ENCODE data around the gene PCCA.

The PCCA gene

DNA sequence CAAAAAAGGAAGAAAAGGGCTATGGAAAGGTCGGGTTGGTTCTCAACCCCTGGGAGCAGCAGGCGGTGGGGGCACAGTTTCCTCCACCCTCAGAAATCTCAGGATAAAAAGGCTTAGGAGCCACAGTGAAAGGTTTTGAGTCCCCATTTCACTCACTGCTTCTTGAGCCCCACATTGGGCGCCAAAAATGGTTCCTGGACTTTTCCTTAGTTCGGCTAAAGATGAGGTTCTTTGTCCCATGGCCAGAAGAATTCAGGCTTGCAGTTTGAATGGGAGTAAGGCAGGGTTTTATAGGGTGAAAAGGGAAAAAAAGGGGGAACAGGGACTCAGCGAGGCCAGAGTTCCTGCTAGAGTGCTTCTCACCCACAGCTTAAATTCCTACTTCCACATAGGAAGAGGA, 320.2 kb downstream of the PCCA start:
- no peak for DNase-seq (ENCODE audit: low read depth in 3 of 3)

- DNase-seq (ENCODE audit: low read depth in 3 of 3) = no peak
Observed at GRCh38 chr13:100423375-100423774, 334.5 kb downstream of the PCCA start.

- no peak for DNase-seq (ENCODE audit: low read depth in 3 of 3)
Observed at GRCh38 chr13:100428986-100429385, 340.1 kb downstream of the PCCA start.

DNA sequence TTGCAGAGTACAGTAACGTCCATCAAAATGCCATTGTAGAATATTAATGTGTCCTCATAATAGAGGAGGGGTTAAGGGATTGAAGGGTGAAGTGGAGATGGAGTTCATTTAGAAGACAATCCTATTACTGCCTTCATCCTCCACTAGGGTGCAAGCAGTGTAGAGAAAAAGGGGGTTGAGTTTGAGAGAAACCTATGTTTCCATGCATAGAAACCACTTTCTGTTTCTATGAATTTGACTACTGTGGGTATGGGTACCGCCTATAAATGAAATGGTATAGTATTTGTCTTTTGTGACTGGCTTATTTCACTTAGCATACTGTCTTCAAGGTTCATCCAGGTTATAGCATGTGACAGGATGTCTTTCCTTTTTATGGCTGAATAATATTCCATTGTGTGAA, 343.7 kb downstream of the PCCA start:
- DNase-seq (ENCODE audit: low read depth in 3 of 3) = no peak

GRCh38 chr13:100433475-100433874, 344.6 kb downstream of the PCCA start:
- no peak for DNase-seq (ENCODE audit: low read depth in 3 of 3)

GRCh38 chr13:100434010-100434763, 345.3 kb downstream of the PCCA start:
- DNase-seq (ENCODE audit: low read depth in 3 of 3) = no peak

GRCh38 chr13:100436099-100436498, 347.2 kb downstream of the PCCA start:
- no peak for DNase-seq (ENCODE audit: low read depth in 3 of 3)

GRCh38 chr13:100438059-100438788, 349.3 kb downstream of the PCCA start:
- DNase-seq (ENCODE audit: low read depth in 3 of 3) = no peak

GRCh38 chr13:100439247-100439970, 350.5 kb downstream of the PCCA start:
- DNase-seq (ENCODE audit: low read depth in 3 of 3) = no peak

GRCh38 chr13:100440751-100441425, 352.0 kb downstream of the PCCA start:
- DNase-seq (ENCODE audit: low read depth in 3 of 3) = no peak

DNA sequence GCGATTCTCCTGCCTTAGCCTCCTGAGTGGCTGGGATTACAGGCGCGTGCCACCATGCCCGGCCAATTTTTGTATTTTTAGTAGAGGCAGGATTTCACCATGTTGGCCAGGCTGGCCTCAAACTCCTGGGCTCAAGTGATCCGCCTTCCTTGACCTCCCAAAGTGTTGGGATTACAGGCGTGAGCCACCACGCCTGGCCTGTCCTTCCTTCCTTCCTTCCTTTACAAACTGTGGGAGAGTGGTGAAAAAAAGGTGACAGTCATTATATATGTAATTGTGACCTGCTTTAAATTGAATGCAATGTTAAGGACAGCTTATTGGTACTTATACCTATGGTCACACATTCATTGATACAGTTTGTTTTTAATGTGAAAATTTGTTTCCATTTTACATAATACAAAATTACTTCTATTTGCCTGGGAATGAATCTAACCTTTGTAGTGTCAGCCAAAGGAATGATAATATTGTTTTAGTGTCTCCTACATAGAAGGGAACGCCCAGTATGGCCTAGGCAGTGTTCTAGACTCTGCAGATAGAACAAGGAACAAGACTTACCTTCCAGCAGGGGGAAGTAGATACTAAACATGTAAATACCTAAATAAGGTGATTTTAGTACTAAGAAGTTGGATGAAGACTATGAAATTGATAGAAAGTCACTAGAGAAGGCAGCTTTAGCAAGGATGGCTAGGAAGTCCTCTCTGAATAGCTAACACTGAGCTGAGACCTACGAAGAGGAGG, 353.4 kb downstream of the PCCA start:
- no peak for DNase-seq (ENCODE audit: low read depth in 3 of 3)

GRCh38 chr13:100443278-100443997, 354.5 kb downstream of the PCCA start:
- no peak for DNase-seq (ENCODE audit: low read depth in 3 of 3)

- DNase-seq (ENCODE audit: low read depth in 3 of 3) = no peak
Observed at GRCh38 chr13:100443998-100444328, 355.1 kb downstream of the PCCA start.

DNA sequence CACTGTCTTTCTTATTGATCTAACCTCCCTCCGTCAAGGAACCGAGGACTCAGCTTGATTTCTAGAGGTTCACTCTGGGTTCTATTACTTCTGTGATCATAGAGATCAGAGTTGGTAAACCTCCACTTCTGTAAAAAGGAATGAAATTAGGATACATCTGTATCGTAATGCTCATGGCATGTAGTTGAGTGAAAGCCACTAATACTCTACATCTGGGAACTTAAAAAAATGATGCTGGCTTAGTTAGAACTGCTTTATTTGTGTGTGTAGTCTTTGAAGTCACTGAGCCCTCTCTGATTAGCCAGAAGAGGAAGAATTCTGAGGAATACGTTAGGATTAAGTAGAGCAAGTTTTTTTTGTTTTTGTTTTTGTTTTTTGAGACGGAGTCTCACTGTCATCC, 358.9 kb downstream of the PCCA start:
- DNase-seq (ENCODE audit: low read depth in 3 of 3) = no peak

DNA sequence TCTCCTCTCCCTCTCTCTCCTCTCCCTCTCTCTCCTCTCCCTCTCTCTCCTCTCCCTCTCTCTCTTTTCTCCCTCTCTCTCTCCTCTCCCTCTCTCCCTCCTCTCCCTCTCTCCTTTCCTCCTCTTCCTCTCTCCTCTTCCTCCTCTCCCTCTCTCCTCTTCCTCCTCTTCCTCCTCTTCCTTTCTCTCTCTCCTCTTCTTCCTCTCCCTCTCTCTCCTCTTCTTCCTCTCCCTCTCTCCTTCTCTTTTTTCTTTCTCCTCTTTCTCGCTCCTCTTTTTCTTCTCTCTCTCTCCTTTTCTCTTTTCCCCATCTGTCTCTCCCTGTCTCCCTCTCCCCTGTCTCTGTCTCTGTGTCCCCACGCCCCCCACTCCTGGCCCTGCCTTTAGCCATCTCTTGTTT, 363.0 kb downstream of the PCCA start:
- DNase-seq (ENCODE audit: low read depth in 3 of 3) = no peak

DNA sequence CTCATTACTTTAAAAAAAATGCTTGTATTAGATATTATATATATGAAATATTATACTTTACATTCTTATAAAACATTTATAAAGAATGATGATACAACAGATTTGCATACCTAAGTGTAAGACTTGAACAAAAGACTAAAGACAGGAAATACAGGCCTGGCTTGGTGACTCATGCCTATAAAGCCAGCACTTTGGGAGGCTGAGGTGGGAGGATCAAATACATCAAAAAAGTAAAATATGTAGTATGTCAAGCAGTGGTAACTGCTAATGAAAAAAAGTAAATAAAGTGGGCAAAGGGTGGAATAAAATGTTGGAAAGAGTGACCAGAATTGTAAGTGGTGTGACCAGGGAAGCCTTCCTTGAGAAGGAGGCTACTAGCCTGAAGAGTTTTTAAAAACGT, 366.0 kb downstream of the PCCA start:
- DNase-seq (ENCODE audit: low read depth in 3 of 3) = no peak

- DNase-seq (ENCODE audit: low read depth in 3 of 3) = no peak
Observed at GRCh38 chr13:100458673-100459072, 369.8 kb downstream of the PCCA start.

DNA sequence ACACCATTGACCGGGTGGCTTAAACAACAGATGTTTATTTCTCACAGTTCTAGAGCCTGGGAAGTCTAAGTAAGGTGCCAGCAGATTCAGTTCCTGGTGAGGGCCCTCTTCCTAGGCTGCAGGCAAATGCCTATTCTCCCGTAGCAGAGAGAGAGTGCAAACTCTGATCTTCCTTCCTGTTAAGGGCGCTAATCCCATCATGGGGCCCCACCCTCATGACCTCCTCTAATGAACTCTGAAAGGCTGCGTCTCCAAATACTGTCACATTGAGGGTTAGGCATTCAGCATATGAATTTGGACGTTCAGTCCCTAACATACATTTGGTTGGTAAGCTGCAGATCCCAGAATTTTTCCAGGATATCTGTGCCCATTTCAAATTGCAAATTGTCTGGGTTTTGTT, 370.9 kb downstream of the PCCA start:
- no peak for DNase-seq (ENCODE audit: low read depth in 3 of 3)

- no peak for DNase-seq (ENCODE audit: low read depth in 3 of 3)
Observed at GRCh38 chr13:100460266-100460665, 371.4 kb downstream of the PCCA start.

GRCh38 chr13:100460791-100461190, 371.9 kb downstream of the PCCA start:
- no peak for DNase-seq (ENCODE audit: low read depth in 3 of 3)

Measured in stimulated activated CD4-positive, alpha-beta T cell treated with anti-CD3 and anti-CD28 coated beads, TNF-alpha, amount 100 ng/mL, for 24 hours (primary cell).